ENCODE data around the gene ADGRL3. TPM values are rescaled to one million over a fixed set of nuclear protein-coding genes. Genes with fewer than 3 reads are reported as not detected.
"Not testable (repeated sequence)": the region's sequence is repeated elsewhere in the genome, so short reads cannot be mapped to it uniquely, and the experiment has no call there.

The ADGRL3 gene
- total RNA-seq, 1 experiment from 2014 or later, result 1.0 TPM

DNA sequence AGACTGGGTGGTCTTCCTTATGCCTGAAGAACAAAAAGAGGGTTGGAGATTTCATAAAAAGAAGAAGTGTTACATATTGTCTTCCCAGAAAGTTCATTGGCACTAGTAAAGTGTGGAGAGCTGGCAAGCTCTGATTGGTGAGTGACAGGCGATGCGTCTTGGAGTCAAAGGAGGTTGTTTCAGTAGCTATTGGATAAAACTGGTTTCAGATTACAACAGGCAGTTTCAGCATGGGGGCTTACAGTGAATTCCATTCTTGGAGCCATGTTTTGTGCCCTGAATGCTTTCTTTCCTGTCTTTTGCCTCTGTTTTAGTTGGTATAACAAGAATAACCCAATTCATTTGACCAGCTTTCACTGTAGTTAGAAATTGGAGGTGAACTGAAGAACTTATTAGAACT, 750.5 kb downstream of the ADGRL3 start:
- in situ Hi-C loops (cut with HindIII; ENCODE audit: low pct_unique_long_range_greater_than_20kb, low sequenced_read_pairs), result no loop called here
- no peak for DNase-seq (ENCODE audit: low read depth, low spot score)

DNA sequence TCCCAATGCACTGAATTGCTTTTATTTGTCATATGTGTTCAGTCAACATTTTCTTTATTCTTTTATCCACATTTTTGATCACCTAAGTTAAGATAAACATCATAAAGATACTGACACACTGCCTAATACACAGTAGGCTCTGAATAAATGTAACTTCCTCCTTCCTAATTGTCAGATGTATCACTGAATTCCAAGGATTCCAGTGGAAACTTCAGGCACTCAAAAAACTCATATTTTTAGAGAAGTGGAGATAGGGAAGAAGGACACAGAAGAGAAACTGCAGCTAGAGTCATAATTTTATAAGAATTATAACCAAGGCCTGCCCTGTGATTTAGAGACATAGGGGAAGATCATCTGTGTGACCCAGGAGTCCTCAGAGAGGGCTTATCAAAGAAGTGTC, 753.3 kb downstream of the ADGRL3 start:
- DNase-seq (ENCODE audit: low read depth, low spot score), result no peak
- in situ Hi-C loops (cut with HindIII; ENCODE audit: low pct_unique_long_range_greater_than_20kb, low sequenced_read_pairs), result no loop called here

DNA sequence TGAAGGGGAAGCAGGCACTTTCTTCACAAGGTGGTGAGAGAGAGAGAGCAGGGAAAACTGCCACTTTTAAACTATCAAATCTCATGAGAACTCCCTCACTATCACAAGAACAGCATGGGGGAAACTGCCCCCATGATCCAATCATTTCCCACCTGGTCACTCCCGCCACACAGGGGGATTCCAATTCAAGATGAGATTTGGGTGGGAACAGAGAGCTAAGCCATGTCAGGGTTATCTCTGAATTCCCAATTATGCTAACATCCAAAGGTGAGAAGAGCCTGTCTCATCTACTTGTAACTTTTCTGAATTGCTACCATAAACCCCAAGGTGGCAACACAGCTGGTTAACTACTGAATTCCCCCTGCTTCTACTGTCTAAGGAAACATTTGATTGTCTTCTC, 758.5 kb downstream of the ADGRL3 start:
- DNase-seq (ENCODE audit: low read depth, low spot score), result no peak
- in situ Hi-C loops (cut with HindIII; ENCODE audit: low pct_unique_long_range_greater_than_20kb, low sequenced_read_pairs), result no loop called here

DNA sequence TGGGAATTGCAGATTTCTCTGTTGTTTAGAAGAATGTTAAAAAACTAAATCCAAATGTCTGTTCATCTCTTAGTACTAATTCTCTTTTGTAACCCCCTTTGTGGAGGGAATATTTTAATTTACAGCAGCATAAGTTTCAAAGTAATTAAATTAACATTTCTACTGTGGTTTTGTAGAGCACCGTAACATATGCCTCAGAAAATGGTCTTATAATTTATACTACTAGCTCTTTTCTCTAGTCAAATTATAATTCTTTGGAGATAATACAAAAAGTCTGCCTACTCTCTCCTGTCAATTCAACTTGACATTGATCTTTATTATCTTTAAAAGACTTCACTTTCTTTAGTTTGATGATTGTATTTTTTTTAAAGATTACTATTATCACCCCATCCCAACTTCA, 759.0 kb downstream of the ADGRL3 start:
- no peak for DNase-seq (ENCODE audit: low read depth, low spot score)
- in situ Hi-C loops (cut with HindIII; ENCODE audit: low pct_unique_long_range_greater_than_20kb, low sequenced_read_pairs), result no loop called here

DNA sequence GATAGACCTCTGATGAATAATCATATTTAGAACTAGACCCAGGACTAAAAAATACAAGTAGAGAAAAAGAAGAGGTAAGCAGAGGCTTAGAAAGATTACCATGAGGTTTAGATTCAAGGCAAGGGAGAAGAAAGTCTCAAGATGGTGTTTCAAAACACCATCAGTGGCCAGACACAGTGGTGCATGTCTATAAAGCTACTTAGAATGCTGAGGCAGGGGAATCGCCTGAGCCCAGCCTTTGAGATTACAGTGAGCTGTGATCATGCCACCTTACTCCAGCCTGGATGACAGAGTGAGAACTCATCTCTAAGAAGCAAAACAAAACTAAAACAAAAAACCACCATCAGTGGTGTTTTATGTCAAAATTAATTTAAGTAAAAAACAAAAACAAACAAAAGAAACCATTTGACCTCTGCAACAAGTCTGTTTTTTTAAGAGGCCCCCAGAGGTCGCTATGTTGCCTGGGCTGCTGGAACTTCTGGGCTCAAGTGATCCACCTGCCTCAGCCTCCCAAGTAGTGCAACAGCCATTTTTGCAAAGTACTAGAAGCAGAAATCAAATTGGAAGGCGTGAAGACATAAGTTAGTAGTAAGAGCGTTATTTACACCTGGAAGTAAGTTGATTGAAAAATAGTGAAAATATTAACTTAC, 784.3 kb downstream of the ADGRL3 start:
- in situ Hi-C loops (cut with HindIII; ENCODE audit: low pct_unique_long_range_greater_than_20kb, low sequenced_read_pairs), result no loop called here
- peak; percentile 2 for DNase-seq (ENCODE audit: low read depth, low spot score)

DNA sequence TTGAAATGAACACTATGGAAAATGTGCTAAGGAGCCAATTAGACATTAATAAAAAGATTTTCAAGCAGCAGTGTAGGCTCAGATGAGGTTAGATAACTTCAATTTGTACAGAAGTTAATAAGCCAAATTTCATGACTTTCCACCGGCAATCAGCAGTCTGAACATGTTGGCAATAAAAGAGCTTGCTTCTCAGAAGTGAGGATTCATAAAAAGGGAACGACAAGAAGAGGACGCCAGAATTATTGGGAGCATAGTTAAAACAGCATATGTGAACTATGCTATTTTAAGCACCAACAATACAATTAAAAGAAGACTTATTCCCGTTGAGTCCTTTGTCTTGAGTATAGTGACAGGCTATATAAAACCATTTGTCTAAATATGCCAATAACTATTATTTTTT, 785.3 kb downstream of the ADGRL3 start:
- DNase-seq (ENCODE audit: low read depth, low spot score), result no peak

DNA sequence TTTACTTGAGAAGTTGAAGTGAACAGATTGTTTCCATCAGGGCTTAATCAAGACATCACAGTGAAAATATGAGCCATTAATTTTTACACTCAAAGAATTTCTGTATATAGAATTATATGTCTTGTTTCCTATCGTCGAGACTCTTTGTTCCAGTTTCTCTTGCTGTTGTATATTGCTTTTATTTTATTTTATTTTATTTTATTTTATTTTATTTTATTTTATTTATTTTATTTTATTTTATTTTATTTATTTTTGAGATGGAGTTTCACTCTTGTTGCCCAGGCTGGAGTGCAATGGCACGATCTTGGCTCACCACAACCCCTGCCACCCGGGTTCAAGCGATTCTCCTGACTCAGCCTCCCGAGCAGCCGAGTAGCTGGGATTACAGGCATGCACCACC, 786.8 kb downstream of the ADGRL3 start:
- in situ Hi-C loops (cut with HindIII; ENCODE audit: low pct_unique_long_range_greater_than_20kb, low sequenced_read_pairs); DNase-seq (ENCODE audit: low read depth, low spot score): not testable (repeated sequence)

More for the DNA sequence above, 785.3 kb downstream of the ADGRL3 start:
- in situ Hi-C loops (cut with HindIII; ENCODE audit: low pct_unique_long_range_greater_than_20kb, low sequenced_read_pairs), result no loop called here

DNA sequence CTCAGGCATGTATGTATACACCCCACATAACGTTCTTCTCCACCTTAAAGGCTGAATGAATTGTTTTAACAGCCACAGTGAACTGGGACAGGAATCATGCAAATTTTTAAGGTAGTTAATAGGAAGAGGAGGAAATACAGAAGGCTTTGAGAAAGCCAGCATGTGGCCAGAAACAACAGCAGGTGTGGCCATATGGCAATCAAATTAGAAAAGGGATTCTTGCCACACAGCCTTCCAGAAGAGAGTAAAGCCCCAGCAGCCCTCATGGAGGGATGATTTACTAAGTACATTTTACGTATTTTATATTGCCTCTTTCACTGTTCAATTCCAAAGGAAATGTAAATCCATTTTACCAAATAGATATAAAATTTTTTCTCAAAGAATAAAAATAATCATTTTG, 792.2 kb downstream of the ADGRL3 start:
- in situ Hi-C loops (cut with HindIII; ENCODE audit: low pct_unique_long_range_greater_than_20kb, low sequenced_read_pairs), result no loop called here

DNA sequence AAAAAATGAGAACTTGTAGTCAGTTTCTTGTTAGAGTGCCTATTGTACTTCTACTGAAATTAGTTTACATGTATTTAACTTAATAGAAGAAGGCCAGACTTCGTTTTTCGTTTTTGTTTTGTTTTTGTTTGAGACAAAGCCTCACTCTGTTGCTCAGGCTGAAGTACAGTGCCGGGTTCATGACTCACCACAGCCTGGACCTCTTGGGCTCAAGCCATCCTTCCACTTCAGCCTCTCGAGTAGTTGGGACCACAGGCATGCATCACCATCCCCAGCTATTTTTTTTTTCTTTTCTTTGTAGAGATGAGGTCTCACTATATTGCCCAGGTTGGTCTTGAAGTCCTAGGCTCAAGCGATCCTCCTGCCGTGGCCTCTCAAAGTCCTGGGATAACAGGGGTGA, 793.9 kb downstream of the ADGRL3 start:
- DNase-seq (ENCODE audit: low read depth, low spot score), result no peak
- in situ Hi-C loops (cut with HindIII; ENCODE audit: low pct_unique_long_range_greater_than_20kb, low sequenced_read_pairs), result no loop called here

More for the DNA sequence above, 792.2 kb downstream of the ADGRL3 start:
- no peak for DNase-seq (ENCODE audit: low read depth, low spot score)

DNA sequence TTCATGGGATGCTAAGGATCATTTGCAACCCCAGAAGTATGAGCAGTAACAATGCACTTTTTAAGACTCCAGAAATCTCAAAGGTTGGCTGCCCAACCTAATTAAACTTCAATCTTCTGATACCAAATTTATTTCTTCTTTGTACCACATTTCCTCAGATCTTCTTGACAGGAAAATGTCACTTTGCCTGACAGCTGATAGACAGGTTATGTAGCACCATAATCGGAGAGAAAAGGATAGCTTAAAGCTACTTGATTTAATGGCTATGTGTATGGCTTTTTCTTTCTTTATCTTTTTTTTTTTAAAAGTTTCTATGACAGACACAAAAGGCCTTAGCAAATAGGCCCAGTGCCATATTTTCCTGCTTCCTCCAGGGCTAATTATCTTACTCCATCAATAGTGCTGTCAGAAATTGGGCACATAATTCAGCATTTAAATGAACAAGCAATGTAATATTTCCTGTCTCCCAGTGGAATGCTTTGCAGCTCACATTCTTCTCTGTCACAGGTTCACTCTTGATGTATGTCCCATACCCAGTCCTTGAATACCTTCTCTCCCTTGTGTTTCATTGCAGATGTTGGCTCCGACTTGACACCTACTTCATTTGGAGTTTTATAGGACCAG, 795.7 kb downstream of the ADGRL3 start:
- no peak for DNase-seq (ENCODE audit: low read depth, low spot score)
- in situ Hi-C loops (cut with HindIII; ENCODE audit: low pct_unique_long_range_greater_than_20kb, low sequenced_read_pairs), result no loop called here

DNA sequence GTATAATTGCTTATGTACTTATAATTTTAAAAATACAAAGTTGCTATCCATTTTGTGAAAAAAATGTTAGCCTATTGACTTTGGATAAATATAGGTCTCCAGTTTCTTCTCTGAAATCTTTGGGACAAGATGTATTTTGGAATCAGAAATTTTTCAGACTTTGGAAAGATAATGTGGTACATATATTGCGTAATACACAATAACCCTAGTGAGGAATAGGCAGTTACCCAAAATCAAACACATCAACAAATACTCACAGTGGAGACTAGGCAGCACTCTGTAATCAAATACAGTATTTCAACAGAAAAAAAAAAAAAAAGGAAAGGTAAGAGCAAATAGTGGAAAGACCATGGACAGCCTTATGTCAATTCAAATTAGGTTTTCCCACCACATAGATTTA, 796.8 kb downstream of the ADGRL3 start:
- in situ Hi-C loops (cut with HindIII; ENCODE audit: low pct_unique_long_range_greater_than_20kb, low sequenced_read_pairs), result no loop called here
- DNase-seq (ENCODE audit: low read depth, low spot score), result no peak

DNA sequence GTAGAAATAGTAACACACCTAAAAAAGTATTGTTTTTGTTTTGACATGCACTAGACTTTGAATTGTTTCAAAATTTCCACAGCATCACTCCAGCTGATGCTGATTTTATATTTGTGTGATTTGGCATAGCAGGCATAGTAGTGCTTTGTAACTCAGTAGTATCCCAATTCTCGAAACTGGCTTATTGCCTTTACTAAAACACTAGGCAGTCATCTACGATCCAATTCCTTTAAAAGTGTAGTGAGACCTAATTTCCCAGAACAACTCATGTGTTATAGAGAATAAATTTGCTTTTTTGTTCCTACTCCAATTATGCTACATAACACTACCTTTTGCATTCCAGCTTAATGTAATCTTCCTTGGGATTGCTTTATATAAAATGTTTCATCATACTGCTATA, 797.7 kb downstream of the ADGRL3 start:
- in situ Hi-C loops (cut with HindIII; ENCODE audit: low pct_unique_long_range_greater_than_20kb, low sequenced_read_pairs), result no loop called here
- no peak for DNase-seq (ENCODE audit: low read depth, low spot score)

DNA sequence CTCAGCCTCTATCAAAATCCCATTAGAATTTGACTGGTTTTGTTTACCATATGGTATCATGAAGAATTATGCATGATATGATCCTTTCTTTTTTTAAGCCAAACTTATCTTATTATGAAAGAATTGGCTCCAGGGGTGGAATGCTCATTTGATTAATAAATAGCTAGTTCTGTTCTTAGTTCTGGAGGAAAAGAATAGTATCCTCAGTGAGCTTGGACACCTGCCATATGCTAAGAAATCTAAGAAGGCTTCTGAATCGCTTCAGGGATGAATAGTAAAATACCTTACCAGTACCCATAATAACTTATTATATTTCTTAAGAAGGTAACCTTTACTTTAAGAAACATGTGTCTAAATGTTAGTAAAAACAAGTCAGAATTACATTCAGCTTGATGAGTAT, 803.6 kb downstream of the ADGRL3 start:
- in situ Hi-C loops (cut with HindIII; ENCODE audit: low pct_unique_long_range_greater_than_20kb, low sequenced_read_pairs), result no loop called here
- DNase-seq (ENCODE audit: low read depth, low spot score), result no peak

DNA sequence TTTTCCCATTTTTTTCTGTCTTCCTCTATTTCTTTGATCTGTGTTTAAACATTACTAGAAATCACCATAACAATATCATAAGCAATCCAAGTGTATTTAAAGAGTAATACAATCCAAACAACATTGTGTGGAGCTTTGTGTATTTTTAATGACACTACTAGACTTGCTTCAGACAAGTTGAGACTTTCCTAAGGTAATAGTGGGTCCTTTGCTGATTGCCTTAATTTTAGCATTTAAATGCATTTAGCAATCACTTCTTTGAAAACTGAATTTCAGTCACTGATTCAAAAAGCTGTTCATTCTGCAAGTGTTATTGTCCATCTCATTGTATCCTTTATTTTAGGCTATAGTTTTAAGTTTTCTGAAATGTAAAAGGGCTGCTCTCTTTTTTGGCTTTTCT, 804.8 kb downstream of the ADGRL3 start:
- DNase-seq (ENCODE audit: low read depth, low spot score), result no peak
- in situ Hi-C loops (cut with HindIII; ENCODE audit: low pct_unique_long_range_greater_than_20kb, low sequenced_read_pairs), result no loop called here

DNA sequence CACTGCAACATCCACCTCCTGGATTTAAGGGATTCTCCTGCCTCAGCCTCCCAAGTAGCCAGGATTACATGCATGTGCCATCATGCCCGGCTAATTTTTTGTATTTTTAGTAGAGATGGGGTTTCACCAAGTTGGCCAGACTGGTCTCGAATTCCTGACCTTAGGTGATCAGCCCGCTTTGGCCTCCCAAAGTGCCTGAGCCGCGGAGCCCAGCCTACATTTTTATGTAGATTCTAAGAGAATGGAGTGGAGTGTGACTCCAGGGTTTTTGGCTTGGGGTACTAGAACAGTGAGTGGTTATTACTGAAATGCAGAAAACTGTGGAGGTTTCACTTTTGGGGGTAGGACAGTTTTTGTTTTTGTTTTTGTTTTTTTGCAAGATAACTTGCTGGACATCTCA, 806.0 kb downstream of the ADGRL3 start:
- in situ Hi-C loops (cut with HindIII; ENCODE audit: low pct_unique_long_range_greater_than_20kb, low sequenced_read_pairs), result no loop called here
- DNase-seq (ENCODE audit: low read depth, low spot score), result no peak

DNA sequence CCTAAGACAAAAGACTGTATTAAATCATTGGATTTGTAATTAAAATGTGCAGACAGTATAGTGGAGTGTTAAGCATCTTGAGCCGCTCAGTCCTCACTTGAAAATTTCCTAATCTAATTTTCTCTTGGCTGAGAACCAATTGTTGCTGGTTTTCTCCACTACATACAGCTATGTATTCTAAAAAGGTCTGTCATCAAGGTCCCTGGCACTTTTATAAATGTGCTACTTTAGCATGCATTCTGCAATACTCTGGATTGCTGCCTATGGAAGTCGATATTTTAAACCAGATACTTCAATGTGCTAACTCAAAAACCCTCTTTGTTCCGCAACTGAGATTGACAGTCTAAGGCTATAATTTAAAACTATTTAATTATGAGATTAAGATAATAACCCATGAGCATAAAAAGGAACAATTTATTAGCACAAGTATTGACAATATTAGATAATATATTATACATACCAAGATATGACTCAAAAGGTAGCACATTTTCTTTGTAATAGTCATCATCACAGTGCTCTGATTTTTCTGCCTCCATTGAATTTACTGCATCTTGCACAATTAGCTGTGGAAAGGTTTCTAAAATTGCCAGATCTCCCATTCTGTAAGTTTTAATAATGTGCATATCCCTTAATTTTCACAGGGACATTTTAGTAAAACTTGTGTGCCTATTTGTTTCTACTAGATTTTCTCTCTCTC, 815.1 kb downstream of the ADGRL3 start:
- in situ Hi-C loops (cut with HindIII; ENCODE audit: low pct_unique_long_range_greater_than_20kb, low sequenced_read_pairs), result no loop called here
- no peak for DNase-seq (ENCODE audit: low read depth, low spot score)

DNA sequence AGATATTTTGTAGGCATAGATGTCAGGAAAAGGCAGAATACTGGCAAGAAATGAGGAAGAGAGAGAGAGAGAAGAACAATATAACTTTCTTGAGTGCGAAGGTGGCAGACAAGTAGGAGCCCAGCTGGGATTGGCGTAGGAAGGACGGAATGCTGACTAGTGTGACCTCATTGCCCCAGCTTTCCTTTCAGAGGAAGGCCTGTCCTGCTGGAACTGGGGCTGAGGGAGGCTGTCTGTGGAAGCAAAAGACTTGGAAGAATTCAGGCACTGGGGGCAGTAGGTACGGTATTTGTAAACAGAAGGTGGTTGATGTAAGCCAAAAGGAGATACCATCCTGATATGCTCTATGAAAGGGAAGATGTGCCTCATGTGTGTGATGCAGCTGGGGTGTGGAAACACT, 818.4 kb downstream of the ADGRL3 start:
- in situ Hi-C loops (cut with HindIII; ENCODE audit: low pct_unique_long_range_greater_than_20kb, low sequenced_read_pairs), result no loop called here
- DNase-seq (ENCODE audit: low read depth, low spot score), result no peak

DNA sequence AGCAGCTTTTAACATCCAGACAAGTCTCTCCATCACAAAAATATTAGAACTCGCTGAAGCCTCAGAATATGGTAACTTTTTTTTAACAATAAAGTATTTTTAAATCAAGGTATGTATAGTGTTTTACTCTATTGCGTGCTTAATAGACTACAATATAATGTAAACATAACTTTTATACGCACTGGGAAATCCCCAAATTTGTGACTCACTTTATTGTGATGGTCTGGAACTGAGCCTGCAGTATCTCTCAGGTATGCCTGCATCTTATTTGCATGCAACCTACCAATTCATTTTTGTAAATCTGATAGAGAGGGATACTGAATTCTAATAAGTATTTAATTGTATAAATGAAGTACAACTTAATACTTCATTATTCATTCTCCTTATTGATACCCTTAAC, 823.5 kb downstream of the ADGRL3 start:
- in situ Hi-C loops (cut with HindIII; ENCODE audit: low pct_unique_long_range_greater_than_20kb, low sequenced_read_pairs), result no loop called here
- DNase-seq (ENCODE audit: low read depth, low spot score), result no peak

DNA sequence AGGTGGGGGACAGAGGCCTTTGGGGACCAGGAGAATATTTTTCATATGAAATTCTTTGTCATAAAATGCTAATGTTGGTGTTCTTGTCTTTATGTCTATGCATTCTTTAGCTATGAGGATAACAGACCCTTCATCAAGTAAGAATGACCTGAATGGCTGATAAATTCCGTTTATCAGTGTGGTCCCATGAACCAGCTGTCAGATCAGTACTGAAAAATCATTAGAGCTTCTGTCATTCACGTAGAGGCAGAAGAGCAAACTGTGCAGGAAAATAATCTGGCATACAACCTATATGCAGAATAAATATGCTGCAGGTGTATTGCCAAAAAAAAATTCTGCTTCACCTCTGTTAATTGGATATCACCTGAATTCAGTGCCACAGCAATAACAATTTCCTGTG, 828.6 kb downstream of the ADGRL3 start:
- no peak for DNase-seq (ENCODE audit: low read depth, low spot score)
- in situ Hi-C loops (cut with HindIII; ENCODE audit: low pct_unique_long_range_greater_than_20kb, low sequenced_read_pairs), result no loop called here
